Activated naive CD4-positive, alpha-beta T cell treated with anti-CD3 and anti-CD28 coated beads, Interleukin-2, amount 50 U/mL, for 24 hours (primary cell): ENCODE data around the gene ETFA.

Experiments used
- H3K27ac Mint-ChIP-seq: one replicate; pipeline ENCODE4 v1.8.0; 2021; ENCODE audit warnings: mild to moderate bottlenecking, mixed read lengths
- H3K27me3 Mint-ChIP-seq: one replicate; pipeline ENCODE4 v1.8.0; 2021; ENCODE audit warnings: mixed read lengths
- H3K36me3 Mint-ChIP-seq: one replicate; pipeline ENCODE4 v1.8.0; 2021; ENCODE audit warnings: mixed read lengths
- H3K4me1 Mint-ChIP-seq: one replicate; pipeline ENCODE4 v1.8.0; 2021; ENCODE audit warnings: mixed read lengths
- H3K4me3 Mint-ChIP-seq: one replicate; pipeline ENCODE4 v1.8.0; 2021; ENCODE audit warnings: mild to moderate bottlenecking, mixed read lengths
- H3K9me3 Mint-ChIP-seq: one replicate; pipeline ENCODE4 v1.8.0; 2021; ENCODE audit warnings: mixed read lengths

ETFA gene

DNA sequence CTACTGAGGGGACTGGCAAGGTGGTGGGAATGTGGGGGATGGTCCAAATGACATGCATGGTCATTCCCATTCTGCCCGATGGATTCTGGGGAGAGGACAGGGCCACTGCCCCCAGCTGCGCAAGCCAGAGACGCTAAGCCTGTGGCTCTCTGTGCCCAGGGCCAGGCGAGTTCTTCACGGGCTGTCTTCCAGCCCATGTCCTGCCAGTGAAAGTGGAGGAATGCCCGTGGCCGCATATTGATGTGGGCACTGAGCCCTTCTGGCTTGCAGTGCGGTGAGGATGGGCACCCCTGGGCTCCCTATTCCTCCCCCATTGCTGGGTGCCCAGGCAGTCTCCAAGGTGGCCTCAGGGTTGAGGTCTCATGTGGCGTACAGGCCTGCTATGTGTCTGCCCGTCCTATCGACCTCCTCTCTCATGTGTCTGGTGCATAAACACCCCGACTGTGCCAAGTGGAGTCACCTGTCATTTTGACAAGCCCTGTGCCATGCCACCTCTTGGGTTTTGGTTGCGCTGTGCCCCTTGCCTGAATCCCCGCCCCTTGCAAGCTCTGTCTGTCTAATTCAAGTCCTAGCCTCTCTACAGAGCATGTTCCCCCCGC lies 134.7 kb downstream of the ETFA start:
- Mint-ChIP-seq H3K27ac (no peak overlapping the region), H3K9me3 (no peaks in the 10 kb centered on the region), H3K36me3 (no peaks in the 10 kb centered on the region), H3K27me3 (peaks cover 13% of the 10 kb centered on the region), H3K4me1 (peaks cover 3% of the 10 kb centered on the region), H3K4me3 (no peak overlapping the region)

DNA sequence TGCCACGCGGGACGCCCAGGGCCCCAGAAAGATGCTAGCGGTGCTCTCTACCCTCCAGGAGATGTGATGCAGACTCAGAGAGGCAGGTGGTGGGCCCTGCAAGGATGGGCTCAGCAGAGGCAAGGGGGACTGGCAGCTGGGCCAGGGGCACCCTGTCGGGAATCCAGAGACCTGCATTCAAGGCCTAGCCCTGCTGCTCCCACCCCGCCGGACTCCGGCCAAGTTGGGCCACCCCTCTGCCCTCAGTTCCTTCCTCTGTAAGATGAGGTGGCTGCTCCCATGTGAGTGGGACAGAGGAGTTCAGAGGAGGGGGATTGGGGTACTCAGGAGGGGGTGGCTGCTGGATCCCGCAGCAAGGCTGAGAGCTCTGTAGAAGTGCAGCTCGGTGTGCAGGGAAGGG lies 135.2 kb downstream of the ETFA start:
- Mint-ChIP-seq H3K4me3 (no peak overlapping the region), H3K4me1 (no peaks in the 10 kb centered on the region), H3K27me3 (peaks cover 13% of the 10 kb centered on the region), H3K36me3 (no peaks in the 10 kb centered on the region), H3K9me3 (no peaks in the 10 kb centered on the region), H3K27ac (no peak overlapping the region)

DNA sequence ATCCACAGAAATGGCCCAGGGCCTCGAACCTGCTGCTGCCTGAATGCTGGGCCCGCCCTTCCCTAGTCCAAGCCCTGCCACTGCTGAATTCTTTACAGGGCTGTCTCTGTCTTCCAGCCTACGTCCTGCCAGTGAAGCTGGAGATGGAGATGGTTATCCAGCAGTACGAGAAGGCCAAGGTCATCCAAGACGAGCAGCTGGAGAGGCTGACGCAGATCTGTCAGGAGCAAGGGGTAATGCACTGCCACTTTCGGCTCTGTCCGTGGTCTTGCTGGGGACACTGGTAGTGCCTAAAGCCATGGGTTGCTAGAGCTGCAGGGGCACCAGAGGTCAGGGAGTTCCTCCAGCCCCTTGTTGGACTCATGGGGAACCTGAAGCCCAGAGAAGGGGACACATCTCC lies 135.8 kb downstream of the ETFA start:
- no peak overlapping the region for H3K4me3 Mint-ChIP-seq
- no peaks in the 10 kb centered on the region for H3K36me3 Mint-ChIP-seq
- H3K27me3 Mint-ChIP-seq: peaks cover 13% of the 10 kb centered on the region
- H3K27ac Mint-ChIP-seq: no peak overlapping the region
- H3K9me3 Mint-ChIP-seq: no peaks in the 10 kb centered on the region
- no peaks in the 10 kb centered on the region for H3K4me1 Mint-ChIP-seq

DNA sequence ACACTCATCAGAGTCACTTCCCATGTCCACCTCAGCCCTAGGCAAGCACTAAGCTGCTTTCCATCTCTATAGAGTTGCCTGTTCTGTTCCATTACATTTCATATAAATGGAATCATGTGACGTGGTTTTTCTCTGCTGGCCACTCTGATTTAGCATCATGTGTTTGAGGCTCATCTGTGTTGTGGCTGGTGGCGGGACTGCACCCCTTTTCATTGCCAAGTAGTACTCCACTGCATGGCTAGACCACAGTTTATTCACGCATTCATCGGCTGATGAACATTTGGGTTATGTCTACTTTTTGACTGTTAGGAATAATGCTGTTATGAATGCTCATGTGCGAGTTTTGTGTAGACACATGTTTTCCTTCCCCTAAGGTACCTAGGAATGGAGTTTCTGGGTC lies 136.6 kb downstream of the ETFA start:
- H3K4me1 Mint-ChIP-seq: no peaks in the 10 kb centered on the region
- H3K27ac Mint-ChIP-seq: no peak overlapping the region
- H3K4me3 Mint-ChIP-seq: no peak overlapping the region

DNA sequence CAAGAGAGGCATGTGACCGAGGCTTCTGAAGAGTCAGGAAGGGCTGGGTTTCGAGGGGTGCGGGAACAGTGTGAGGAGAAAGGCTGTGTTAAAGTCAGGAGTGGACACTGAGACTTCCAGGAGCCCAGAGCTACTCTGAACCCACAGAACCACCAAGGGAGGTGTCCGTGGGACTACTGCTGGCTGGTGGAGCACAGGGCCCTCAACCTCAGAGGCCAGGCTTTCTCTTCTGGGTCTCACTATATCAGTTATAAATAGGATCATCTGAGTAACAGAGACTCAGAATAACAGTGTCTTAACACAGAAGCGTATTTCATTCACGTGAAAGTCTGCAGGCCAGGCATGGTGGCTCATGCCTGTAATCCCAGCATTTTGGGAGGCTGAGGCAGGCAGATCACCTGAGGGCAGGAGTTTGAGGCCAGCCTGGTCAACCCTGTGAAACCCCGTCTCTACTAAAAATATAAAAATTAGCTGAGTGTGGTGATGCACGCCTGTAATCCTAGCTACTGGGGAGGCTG lies 137.9 kb downstream of the ETFA start:
- H3K27me3 Mint-ChIP-seq: peaks cover 8% of the 10 kb centered on the region
- H3K27ac Mint-ChIP-seq: no peak overlapping the region
- no peaks in the 10 kb centered on the region for H3K4me1 Mint-ChIP-seq
- H3K36me3 Mint-ChIP-seq: no peaks in the 10 kb centered on the region
- H3K9me3 Mint-ChIP-seq: no peaks in the 10 kb centered on the region
- H3K4me3 Mint-ChIP-seq: no peak overlapping the region

More for the DNA sequence above, 136.6 kb downstream of the ETFA start:
- Mint-ChIP-seq H3K9me3 (no peaks in the 10 kb centered on the region), H3K36me3 (no peaks in the 10 kb centered on the region), H3K27me3 (peaks cover 13% of the 10 kb centered on the region)

DNA sequence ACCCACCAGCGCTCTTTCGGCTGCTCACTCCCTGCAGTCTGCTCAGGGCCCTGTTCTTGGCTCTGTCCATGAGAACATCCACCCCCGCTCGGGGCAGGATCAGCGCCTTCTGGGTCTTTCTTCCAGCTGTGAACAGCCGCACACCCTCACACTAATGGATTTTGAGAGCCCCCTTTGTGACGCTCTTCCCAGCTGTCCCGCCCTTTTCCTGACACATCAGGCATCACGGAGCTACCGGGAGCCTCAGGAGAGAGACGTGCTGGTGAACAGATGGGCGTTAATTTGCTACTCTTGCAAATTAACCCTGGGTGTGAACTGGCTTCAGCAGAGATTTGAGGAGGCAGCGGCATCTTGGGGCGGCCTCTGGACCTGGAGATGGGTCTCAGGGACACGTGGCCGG lies 138.5 kb downstream of the ETFA start:
- no peak overlapping the region for H3K27ac Mint-ChIP-seq
- H3K27me3 Mint-ChIP-seq: peaks cover 5% of the 10 kb centered on the region
- H3K9me3 Mint-ChIP-seq: no peaks in the 10 kb centered on the region
- no peaks in the 10 kb centered on the region for H3K36me3 Mint-ChIP-seq
- H3K4me3 Mint-ChIP-seq: no peak overlapping the region
- no peaks in the 10 kb centered on the region for H3K4me1 Mint-ChIP-seq

DNA sequence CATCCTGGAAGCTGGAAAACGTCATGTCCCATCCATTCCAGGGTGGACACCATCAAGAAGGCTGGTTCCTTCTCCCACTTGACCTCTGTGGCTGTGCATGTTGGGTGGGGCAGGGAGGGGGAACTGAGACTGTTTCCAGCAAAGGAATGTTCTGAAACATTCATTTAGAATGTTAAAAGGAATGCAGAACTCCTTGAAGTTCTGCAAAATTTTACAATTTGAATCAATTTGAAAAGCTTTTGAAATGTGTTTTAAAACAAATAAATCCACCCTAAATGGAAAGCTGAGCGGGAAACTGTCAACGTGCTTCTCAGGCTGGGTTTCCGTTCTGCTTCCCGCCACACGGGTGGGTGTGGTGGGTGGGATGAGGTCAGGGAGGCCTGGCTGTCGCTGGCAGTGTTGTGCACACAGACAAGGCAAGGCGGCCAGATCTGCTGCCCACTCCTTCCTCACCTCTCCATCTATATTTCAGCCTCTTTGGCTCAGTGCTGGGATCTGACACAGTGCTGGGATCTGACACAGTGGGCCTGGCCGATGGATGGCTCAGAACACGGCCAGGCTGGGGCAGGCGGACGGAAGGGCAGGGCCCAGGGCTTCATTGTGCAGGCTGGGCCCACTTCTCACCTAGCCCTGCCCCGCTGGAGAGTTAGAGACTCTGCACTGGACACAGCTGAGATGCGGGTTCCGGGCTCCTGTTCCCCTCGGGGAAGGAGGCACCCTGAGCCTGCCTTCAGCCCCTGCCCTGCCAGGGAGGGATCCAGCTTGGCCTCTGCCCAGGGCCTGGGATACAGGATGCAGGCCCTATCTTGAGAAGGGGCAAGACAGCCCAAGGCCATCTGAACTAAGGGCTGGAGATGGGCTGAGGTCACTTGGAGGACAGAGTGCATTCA lies 141.1 kb downstream of the ETFA start:
- H3K27me3 Mint-ChIP-seq: peaks cover 4% of the 10 kb centered on the region
- H3K4me3 Mint-ChIP-seq: no peak overlapping the region
- H3K9me3 Mint-ChIP-seq: no peaks in the 10 kb centered on the region
- H3K27ac Mint-ChIP-seq: no peak overlapping the region
- H3K4me1 Mint-ChIP-seq: no peaks in the 10 kb centered on the region
- H3K36me3 Mint-ChIP-seq: no peaks in the 10 kb centered on the region

DNA sequence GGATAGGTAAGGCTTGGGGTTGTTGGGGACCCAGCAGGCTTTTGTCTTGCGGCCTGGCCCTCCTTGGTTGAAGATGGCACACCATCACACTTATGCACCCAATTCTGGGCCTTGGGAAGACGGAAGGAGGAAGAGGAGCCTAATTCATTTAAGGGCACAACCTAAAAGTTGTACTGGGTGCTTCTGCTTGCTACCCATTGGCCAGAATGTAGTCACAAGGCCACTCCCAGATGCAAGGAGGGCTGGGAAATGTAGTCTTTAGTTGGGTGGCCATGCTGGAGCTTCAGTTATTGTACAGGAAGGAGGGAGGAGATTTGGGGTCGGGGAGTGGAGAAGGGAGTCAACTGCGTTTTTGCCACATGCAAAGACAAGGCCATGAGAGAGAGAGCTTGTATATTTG lies 142.3 kb downstream of the ETFA start:
- H3K27me3 Mint-ChIP-seq: peaks cover 4% of the 10 kb centered on the region
- H3K9me3 Mint-ChIP-seq: no peaks in the 10 kb centered on the region
- H3K4me3 Mint-ChIP-seq: no peak overlapping the region
- no peaks in the 10 kb centered on the region for H3K36me3 Mint-ChIP-seq
- no peak overlapping the region for H3K27ac Mint-ChIP-seq
- H3K4me1 Mint-ChIP-seq: no peaks in the 10 kb centered on the region

DNA sequence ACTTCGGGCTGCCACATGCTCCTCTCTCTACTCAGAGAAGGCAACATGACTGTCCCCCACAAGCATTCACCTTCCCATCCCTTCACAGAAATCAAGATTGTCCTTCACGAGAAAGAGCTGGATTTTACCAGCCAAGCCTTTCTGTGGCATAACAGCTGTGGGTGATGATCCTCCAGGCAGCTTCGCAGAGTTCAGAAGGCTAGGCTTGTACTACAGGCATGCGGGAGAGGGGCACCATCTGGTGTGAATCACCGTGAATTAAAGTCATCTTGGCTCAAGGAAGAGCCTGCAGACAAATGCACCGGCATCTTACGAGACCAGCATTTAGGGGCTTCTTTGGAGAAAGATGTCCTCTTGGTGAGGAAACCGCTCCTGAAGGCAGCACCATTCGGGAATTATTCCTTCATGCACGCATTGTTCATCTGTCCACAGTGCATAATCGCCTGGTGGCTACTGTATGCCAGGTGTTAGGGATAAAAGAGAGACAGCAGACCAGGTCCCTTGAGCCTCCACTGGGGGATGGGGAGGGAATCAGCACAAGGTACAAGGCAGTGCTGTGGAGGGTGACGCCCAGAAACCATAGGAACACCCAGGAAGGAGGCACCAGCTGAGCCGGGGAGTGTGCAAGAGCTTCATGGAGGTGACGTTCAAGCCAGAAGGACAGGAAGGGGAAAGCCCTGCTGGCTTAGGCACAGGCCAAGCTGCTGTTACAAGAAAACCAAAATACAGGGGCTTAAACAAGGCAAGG lies 142.9 kb downstream of the ETFA start:
- H3K4me3 Mint-ChIP-seq: no peak overlapping the region
- no peaks in the 10 kb centered on the region for H3K4me1 Mint-ChIP-seq
- no peaks in the 10 kb centered on the region for H3K36me3 Mint-ChIP-seq
- no peak overlapping the region for H3K27ac Mint-ChIP-seq
- peaks cover 4% of the 10 kb centered on the region for H3K27me3 Mint-ChIP-seq
- H3K9me3 Mint-ChIP-seq: no peaks in the 10 kb centered on the region

DNA sequence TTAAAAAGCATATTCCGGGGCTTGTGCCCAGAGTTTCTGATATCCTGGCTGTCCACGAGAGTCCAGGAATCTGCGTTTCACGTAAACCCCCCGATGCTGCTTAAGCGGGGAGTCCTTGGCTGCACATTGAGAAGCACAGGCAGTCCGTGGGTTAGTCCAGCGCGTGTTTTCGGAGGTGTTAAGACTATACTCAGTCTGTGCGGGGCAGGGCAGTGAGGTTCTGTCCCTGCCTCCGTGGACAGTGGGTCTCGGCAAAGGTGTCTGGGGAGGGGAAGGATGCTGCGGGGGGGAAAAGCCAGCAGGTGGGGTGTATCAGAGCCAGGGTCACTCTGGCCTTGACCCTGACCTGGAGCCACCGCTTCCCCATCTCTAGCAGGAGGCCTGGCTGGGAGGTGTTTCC lies 145.3 kb downstream of the ETFA start:
- Mint-ChIP-seq H3K4me3 (no peak overlapping the region), H3K9me3 (no peaks in the 10 kb centered on the region), H3K27ac (no peak overlapping the region), H3K27me3 (no peaks in the 10 kb centered on the region), H3K4me1 (no peaks in the 10 kb centered on the region), H3K36me3 (no peaks in the 10 kb centered on the region)
